HG02973 (cell line): ENCODE results near the gene MPST.

Experiments used
- ATAC-seq: cut with Tn5 transposase; IDR thresholded peaks from one replicate; pipeline ENCODE4 v1.9.1; 2021; ENCODE audit warnings: moderate library complexity; ENCODE audit not compliant: unreplicated experiment

The MPST gene

DNA sequence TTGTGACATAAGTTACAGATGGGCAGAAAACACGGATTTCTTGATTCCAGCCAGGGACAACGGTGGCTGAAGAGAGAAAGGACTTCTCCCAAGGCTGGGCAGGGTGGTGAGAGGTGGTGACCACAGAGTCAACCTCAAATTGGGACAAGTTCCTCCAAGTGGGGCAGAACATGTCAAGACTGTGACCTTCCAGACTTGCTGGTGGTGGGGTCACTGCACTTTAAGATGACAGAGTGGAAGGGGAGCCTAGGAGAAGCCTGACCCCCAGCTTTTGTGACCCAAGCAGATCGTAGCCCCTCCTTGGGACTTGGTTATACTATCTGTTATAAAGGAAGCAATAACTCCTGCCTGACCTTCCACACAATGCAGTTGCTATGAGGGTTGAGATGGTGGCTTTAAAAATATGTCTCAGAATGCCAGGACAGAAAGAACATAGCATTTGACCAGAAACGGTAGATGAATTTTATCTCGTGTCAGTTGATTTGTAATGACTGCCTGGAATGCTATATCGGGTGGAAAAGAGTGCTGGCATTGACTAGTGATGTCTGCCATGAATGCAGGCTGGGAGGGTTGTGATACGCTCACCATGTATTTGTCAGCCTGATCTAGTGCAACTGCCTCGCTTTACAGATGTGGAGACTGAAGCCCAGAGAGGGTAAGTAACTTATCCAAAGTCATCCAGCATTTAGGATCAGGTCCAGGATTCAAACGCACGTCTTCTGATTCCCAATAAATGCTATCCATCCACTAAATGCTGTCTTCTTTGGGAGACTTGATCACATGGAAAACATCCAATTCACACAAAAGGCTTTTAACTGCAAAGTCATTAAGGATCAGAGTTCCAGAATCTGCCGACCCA, 18.6 kb upstream of the MPST start:
- ATAC-seq: no peak

DNA sequence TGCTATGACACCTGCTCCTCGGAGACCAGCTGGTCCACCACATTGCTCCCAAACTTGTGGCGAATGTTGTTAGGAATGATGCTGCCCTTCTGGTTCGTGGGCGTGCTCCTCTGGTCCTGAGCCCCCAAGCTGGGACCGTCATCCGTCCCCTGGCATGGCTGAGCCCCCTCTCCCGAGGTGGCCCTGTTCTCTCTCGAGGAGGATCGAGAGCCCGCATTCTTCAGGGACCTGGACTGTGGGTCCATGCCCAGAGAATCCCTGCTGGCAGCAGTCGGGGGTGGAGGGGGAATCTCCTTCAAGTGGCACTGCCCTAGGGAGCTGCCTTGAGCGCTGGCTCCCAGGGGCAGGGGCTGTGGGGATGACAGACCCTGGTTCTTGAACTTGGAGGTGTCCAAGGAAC, 17.7 kb upstream of the MPST start:
- no peak for ATAC-seq

DNA sequence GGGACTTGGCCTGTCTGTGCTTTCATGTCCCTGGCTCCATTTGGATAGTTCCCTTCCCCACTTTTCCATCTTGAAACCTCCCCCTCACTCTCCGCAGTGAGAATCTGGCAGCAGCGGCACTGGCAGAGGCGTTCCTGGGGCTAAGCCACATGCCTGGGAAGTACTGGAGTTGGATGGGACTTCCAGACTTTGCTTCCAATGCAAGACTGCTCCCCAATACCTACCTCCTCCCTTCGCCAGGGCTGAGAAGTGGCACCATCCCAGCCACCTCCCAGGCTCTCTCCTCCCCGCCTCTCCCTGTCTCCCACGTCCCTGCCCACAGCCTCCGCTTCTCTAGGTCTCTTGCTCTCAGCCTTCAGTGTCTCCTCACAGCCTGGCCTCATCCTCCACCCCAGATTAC, 16.9 kb upstream of the MPST start:
- ATAC-seq: no peak

DNA sequence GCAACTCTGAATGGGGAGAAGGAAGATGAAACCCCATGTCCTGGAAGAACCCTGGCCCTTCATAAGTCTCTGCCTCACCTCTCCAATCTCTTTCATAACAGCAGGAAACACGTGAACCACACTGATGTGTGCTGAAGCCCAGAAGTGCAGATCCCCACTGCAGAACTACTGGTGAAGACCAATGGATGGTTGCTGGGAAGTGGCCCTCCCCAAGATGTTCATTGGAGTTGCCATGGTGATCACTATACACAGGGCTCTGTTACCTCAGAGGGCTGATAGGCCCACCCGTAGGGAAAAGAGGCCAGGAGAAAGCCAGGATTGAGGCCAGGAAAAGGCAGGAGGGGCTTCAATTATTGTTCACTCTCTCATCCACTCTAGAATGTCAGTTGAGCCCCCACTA, 11.9 kb upstream of the MPST start:
- ATAC-seq: no peak

DNA sequence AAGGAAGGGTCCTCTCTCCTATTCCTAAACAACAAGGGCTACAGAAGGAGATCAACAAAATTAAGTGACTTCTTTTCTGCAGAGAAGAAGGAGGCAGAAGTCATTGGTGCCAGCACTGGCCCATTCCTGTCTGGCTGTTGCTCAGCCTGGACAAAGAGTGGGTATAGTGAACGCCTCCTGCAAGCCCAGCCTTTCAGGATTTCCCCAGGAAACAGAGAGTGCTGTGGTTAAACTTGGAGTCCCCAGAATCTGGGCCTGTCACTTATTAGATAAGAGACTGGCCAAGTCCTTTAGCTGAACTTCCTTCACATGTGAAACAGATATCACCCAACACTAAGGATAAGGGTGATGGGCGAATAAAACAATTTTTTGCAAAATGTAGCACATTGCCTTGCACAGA, 11.2 kb upstream of the MPST start:
- ATAC-seq: no peak

DNA sequence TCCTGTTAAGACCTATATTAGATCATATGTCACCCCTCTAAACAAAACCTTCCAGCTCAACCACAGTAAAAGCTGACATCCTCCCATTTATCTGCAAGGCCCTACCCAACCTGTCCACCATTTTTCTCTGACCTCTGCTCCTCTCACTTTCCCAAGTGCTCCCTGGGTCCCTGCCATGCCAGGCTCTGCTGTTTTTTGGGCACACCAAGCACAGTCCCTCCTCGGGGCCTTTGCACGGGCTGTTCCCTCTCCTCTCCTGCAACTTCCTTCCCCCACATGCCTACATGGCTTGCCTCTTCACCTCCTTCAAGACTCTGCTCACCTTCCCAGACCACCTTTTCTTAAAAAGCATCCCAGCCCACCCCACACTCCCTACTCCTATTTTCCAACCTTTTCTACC, 10.1 kb upstream of the MPST start:
- no peak for ATAC-seq

DNA sequence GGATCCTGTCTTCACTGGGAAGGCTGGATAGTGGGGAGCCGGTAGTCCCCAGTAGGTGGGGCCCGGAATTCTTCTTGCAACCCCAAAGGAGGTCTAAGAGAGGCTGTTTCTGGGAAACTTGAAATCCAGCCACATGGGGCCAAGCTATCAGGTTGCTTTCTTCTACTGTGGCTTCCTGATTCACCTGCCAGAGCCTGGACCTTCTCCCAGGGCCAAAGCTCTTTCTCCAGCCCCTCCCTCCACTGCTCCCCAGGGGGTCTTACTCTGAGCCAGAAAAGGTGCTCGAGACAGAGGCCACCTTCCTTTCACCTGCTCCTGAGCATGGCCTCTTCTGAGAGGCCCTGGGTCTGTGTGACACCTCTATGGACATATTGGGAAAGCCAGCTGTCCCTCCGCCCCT, 9.4 kb upstream of the MPST start:
- ATAC-seq: no peak

DNA sequence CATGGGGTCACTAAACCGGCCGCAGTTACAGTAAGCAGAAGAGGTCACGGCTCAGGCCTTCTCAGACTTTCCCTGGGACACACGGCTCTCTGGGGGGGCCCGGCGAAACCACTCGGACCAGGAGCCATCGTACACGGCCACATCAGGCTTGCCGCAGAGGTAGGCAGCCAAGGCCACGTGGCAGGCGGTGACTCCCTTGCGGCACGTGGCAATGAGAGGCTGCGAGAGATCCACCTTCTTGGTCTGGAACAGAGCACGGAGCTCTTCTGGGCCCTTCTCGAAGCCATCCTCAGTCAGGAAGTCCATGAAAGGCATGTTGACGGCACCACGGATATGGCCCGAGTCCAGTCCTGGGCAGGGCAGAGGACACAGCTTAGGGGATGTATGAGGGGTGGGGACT, 8.6 kb upstream of the MPST start:
- ATAC-seq: no peak

DNA sequence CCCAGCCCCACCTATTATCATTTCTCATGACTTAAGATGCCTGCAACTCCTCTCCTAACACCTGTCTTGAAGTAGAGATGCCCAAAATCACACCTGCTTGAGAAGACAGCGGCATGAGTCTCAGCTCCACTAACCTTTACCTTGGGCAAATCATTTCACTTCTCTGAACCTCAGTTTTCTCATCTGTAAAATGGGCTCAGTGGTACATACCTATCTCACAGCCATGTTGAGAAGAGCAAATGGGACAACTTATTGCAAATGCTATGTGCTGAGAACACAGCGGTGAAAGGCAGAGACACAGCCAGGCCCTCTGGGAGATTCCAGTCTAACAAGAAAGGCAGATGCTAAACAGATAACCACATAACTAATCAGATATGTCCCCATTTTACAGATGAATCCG, 8.1 kb upstream of the MPST start:
- ATAC-seq: no peak

DNA sequence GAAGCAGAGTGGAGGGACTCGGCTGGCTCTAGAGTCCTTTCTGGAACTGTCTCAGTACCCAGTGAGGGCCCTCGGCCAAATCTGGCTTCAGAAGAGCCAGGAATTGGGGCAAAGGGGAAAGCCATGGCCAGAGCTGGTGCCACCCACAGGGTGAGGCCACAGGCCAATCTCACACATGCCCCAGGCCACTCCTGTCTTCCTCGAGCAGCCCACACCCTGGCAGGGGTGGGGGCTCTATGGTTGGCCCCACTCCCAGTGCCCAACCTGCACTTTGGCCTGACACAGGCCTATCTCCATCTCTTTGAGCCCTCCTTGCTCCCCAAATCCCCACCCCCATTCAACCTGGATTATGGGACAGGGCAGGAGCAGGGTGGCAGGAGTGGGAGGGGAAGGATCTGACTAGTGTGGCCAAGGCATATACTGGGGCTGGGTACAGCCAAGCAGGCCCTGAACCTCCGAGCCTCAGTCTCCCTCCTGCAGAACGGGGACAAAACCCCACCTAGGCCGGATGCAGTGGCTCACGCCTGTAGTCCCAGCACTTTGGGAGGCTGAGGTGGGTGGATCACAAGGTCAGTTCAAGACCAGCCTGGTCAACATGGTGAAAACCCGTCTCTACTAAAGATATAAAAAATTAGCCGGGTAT, 7.2 kb upstream of the MPST start:
- no peak for ATAC-seq

DNA sequence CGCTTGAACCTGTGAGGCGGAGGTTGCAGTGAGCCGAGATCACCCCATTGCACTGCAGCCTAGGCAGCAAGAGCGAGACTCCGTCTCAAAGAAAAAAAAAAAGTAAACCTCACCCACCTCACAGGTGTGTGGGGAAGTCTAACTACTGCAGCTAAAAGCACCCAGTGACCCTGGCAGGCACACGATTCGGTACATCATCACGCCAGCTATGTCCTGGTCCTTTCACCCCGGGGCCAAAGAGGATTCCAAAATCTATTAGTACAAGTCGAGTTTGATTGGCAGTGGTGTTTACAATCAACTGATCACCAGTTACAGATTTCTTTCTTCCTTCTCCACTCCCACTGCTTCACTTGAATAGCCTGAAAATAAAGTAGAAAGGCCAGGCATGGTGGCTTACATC, 6.6 kb upstream of the MPST start:
- no peak for ATAC-seq

DNA sequence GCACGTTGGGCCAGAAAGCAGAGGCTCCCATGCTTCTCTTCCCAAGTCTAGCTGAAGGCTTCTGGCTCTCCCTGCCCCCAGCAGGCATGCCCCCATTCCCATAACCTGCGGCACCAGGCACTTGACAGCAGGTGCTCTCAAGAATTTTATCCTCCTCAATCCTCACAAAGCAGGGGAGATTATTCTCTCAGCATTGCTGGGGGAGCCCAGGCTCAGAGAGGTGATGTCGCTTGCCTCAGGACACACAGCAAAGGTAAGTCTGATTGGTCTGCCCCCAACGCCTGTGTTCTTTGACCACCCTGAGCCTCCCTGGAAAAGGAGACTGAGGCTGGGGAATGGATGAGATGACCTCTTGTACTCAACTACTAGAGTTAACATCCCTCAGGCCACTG, 5.1 kb upstream of the MPST start:
- ATAC-seq: no peak

DNA sequence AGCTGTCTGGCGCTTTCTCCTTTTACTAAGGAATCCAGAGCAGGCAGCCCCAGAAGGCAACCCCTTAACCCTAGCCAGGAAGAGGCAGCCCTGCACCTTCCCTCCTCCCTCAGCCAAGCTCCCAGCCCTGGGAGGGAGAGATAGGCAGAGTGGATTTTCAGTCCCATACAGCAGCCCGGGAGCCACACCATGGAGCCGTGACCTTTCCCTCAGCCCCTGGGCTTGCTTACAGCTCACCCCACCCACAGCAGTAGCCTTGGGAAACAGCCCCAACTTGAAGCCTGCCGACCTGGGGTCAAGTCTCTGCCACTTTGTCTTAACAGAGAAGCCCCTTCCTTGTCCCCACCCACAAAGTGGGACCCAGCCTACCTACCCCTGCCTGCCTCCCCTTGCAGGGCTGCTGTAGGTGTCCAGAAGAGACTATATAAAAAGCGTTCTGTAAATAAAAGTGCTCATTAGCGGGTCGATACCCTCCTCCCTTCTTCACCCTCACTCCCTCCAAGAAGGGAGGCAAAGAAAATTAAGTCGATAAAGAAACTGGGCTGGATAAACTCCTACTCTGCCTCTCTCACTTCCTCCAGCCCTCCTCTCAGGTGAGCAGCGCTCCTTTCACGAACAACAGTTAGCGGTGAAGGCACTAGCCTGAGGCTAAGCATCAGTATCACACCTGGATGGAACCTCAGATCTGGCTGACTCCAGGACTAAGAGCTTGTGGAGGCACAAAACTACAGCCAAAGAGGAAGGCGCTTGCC, 4.5 kb upstream of the MPST start:
- no peak for ATAC-seq

DNA sequence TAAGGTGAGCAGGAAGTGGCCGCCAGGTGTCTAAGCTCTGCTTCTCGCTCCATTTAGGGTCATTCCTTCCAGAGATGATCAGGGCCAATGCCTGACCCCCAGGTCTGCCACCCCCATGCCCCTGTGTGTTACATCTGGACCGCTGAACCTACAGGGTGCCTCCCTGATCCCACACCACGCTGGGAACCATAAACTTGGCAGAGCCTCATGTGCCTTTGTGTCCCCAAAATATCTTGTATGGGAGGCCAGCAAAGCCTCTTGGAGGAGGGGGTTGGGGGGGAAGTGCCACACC, 4.0 kb upstream of the MPST start:
- no peak for ATAC-seq

DNA sequence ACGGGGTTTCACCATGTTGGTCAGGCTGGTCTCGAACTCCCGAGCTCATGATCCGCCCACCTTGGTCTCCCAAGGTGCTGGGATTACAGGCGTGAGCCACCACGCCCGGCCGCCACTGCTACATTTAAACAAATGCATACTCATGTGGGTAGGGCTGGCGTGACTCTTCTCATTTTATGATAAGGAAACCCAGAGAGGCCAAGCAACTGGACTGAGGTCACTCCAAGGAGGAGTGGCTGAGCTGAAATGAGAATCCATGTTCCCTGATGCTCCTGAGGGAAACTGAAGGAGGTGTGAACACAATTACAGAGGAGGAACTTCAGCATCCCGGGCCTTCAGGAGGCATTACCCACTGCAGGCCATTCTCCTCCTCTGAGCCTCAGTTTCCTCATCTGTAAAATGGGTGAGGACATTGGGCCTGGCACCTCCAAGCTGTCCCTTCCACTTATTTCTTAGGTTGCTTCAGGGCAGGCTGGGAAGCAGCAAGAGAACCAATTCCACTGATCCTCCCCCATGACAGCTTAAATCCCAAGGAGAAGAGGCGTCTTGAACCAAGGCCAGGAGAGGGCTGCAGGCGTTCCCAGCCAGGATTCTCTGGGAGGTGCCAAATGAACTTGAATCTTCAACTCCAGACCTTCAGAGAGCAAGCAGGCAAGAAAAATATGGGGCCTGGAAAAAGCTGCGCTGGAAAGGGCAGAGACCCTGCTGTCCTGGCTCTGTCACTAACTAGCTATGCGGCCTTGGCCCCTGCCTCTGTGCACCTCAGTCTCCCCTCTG, 3.2 kb upstream of the MPST start:
- ATAC-seq: no peak

DNA sequence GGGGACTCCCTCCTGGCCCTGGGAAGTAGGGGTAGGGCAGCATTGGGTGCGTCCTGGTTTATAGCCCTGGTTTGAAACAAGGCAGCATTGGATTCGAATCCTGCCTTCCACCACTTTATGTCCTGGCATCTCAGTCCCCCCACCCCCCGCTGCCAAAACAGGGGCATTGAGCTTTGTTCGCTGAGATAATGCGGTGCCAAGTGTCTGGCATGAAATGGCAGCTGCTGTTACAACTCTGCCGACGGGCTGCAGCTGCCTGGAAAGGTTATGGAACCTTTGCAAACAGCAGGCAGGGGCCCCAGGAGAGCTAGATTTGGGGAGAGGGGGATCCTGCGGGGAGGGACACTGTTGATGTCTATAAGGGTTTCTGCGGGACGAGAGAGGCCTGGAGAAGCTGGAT, 2.2 kb upstream of the MPST start:
- no peak for ATAC-seq

DNA sequence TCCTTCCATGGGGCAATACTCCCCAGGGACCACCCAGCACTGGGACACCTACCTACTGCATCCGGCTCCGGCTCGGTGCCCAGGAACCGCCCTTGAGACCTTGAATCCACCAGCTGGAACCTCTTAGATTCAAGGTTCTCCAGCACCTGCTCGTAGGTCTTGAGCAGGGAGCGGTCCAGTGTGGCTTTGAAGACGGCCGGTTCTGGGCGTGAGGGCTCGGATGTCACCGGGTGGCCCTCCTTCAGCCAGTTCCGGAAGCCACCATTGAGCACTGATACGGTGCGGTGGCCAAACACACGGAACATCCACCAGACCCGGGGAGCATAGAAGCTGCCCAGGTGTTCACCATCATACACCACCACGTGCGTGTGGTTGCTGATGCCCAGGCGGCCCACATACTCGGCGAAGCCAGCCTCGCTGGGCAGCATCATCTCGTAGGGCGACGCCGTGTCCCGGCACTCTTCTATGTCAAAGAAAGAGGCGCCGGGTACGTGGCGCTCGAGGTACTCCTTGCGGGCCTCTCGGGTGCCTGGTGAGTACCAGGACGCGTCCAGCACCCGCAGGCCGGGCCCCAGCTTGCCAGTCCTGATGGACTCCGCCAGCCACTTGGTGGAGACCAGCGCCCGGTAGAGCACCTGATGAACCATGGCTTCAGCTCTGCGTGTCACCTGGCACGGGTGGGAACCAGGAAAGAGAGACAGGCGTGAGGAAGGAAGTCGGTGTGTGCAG, 1.3 kb upstream of the MPST start:
- no peak for ATAC-seq

DNA sequence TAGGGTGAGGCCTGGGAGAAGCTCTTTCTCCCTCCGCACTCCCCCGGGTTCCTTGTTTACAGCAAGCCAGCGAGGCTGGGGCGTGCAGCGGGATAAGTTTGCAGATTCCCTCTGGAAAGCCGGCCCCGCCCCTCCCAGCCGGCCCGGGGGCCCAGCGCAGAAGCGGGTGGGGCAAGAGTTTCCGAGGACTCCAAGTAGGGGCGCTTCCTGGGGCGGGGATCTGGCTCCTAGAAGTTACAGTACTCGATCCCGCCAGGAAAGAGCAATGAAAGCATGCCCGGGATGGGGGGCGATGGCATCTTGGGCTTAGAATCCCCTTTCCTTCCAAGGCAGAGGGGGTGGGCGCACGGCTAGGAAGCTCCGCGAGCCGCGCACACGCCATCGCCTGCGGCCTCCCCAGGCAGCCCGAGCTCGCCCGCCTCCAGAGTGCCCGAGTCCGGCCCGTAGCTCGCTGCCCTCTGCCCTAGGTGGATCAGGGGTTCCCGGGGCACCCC, 680 bp upstream of the MPST start:
- no peak for ATAC-seq

DNA sequence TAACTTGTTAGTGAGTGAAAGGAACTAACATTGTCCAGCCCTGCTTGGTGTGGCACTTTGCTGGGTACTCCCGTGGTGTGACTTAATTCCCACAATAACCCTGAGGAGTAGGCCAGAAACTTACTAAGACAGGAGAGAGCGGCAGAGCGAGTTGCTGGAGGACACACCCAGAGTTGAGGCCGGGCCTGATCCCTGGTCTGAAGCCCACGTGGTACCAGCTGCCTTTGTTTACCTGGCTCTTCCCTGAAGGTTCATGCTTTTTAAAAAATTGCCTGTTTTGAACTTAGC, 594 bp downstream of the MPST start:
- ATAC-seq: no peak

DNA sequence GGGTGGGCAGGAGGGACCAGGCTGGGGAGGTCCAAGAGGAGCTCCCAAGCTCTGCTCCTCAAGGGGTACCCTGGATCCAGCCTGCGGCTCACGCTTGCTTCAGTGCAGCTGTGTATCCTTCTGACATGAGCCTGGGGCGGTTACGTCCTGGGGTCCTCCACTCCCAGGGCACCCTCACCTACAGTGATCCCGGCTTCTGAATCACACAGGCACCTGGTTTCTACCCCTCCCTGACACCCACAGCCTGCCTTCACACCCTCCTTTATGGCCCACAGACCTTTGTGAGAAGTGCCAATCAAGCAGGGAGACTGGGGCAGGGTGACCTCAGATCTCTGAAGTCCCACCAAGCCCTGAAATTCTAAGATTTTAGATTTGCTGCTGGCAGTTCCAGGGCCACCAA, 1.5 kb downstream of the MPST start:
- ATAC-seq: no peak
